Breast epithelium (tissue), 3 donors: Measurements from ENCODE around the gene LCLAT1.

Experiments used
- POLR2A ChIP-seq: fragments of 450-650 bp; IDR thresholded peaks from one replicate; pipeline ENCODE4 v1.6.1; 2016; ENCODE audit warnings: antibody characterized with exemption, mild to moderate bottlenecking, moderate library complexity
- POLR2AphosphoS5 ChIP-seq, 3 donors: sonication (generic); formaldehyde crosslinking; IDR thresholded peaks; one replicate each; pipeline ENCODE4 v1.6.1; 2017; ENCODE audit warnings: antibody characterized with exemption in 3 of 3

DNA sequence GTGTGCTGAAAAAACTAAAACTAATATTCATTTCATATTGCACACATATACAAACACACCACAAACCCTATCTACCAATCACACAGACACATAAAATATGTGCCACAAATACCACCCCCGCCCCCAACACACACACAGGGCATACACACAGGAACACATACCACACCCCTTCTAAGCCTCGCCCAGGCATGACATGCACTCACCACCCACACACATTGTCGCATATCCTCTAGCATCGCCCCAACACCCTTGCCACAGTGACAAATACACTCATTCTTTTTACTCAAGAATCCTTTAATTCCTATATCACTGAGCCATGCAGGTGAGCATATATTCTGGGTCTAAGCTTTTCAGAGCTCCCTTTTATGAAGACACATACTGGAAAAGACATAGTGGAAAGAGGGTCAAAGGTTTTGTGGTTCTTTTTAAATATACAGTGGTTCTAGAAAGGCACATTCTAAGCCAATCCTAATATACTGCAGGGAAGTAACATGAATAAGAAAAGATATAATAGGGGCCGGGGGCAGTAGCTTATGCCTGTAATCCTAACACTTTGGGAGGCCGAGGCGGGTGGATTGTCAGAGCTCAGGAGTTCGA lies 24.5 kb upstream of the LCLAT1 start:
- no peak for TF ChIP-seq POLR2A
- no peak for TF ChIP-seq POLR2AphosphoS5 (IDR thresholded peaks at IDR 0.05)
